Measurements from ENCODE around the gene PPAT. TPM values are rescaled to one million over a fixed set of nuclear protein-coding genes. Genes with fewer than 3 reads are reported as not detected.

PPAT gene
- total RNA-seq, 1 experiment from 2014 or later = 35.9 TPM

DNA sequence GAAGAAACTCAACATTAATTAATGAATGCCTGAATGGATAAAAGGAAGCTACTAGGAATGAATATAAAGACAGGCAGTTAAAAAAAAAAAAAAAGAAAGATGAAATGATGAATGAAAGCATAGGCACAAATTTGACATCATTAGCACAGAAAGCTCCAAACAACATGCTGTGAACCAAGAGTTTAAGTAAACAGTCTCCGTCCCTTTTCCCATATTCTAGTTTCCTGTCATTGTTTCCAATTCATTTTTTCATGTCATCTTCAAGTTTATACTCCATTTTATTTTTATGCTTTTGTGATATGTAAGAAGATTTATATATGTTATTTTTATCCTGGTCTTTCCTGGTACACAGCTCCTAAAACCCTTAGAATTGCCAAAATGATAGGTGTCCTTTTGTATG is 30.4 kb downstream of the PPAT start:
- ChIA-PET POLR2A (ENCODE audit: unreplicated experiment) (interaction anchor here (0.7 kb wide), 1 partner anchor 18 kb away, joined by 7 read pairs; no protein-coding TSS in a partner anchor), CTCF (no interaction called here)
- no peak for TF ChIP-seq EZH2 (IDR thresholded peaks at IDR 0.05; ENCODE audit: low read length, unreplicated experiment)
- TF ChIP-seq CTCF (conservative IDR thresholded peaks at IDR 0.05; ENCODE audit: low read depth, low read length) = no peak
- no peak for TF ChIP-seq EZH2phosphoT487 (IDR thresholded peaks at IDR 0.05; ENCODE audit: borderline replicate concordance, low read length)

GRCh38 chr4:56400560-56400959 is 34.9 kb downstream of the PPAT start:
- Histone ChIP-seq H3K79me2 (ENCODE audit: low read length) (no peaks in the 10 kb centered on the region; the same call in 1 of the 2 replicates), H3K4me3 (ENCODE audit: low read length) (no peak overlapping the region), H3K4me1 (ENCODE audit: insufficient read depth, low read length) (no peaks in the 10 kb centered on the region), H3K27ac (ENCODE audit: low read length) (no peak overlapping the region), H3K27me3 (ENCODE audit: low read length) (no peaks in the 10 kb centered on the region), H4K20me1 (ENCODE audit: low read length) (no peaks in the 10 kb centered on the region), H3K9ac (ENCODE audit: low read length) (no peak overlapping the region), H3F3A (ENCODE audit: low read length, unreplicated experiment) (no peaks in the 10 kb centered on the region), H3K9me2 (replicated peaks; ENCODE audit: low read length) (no peaks in the 10 kb centered on the region), H3K4me2 (ENCODE audit: low read length) (no peak overlapping the region), H3K36me3 (ENCODE audit: low read depth, low read length) (peaks cover 78% of the 10 kb centered on the region), H3K9me3 (ENCODE audit: low read length) (no peaks in the 10 kb centered on the region), H2AFZ (ENCODE audit: low read length) (no peak overlapping the region)
- DNase-seq (no peak), ATAC-seq (no peak)
- CTCF ChIA-PET = no interaction called here
- TF ChIP-seq EZH2phosphoT487 (IDR thresholded peaks at IDR 0.05; ENCODE audit: borderline replicate concordance, low read length) (no peak), CTCF (conservative IDR thresholded peaks at IDR 0.05; ENCODE audit: low read depth, low read length) (no peak), EZH2 (IDR thresholded peaks at IDR 0.05; ENCODE audit: low read length, unreplicated experiment) (no peak)
- intact Hi-C loops (cut with micrococcal nuclease) = no loop called here
- no TSS peak for BruUV-seq (replicated peaks)
- POLR2A ChIA-PET (ENCODE audit: unreplicated experiment) = no interaction called here

More for the DNA sequence above, 30.4 kb downstream of the PPAT start:
- H3K9me2 ChIP-seq (replicated peaks; ENCODE audit: low read length) = no peaks in the 10 kb centered on the region
- H3K4me3 ChIP-seq (ENCODE audit: low read length) = no peak overlapping the region
- H3K4me1 ChIP-seq (ENCODE audit: insufficient read depth, low read length) = peaks cover 9% of the 10 kb centered on the region
- BruUV-seq (replicated peaks) = no TSS peak
- H3F3A ChIP-seq (ENCODE audit: low read length, unreplicated experiment) = peaks cover 4% of the 10 kb centered on the region
- H3K9me3 ChIP-seq (ENCODE audit: low read length) = no peaks in the 10 kb centered on the region
- ATAC-seq (no peak), DNase-seq (no peak)
- H4K20me1 ChIP-seq (ENCODE audit: low read length) = peaks cover 11% of the 10 kb centered on the region; the same call in 1 of the 2 replicates
- H3K4me2 ChIP-seq (ENCODE audit: low read length) = no peak overlapping the region
- H3K36me3 ChIP-seq (ENCODE audit: low read depth, low read length) = peaks cover 62% of the 10 kb centered on the region
- H3K9ac ChIP-seq (ENCODE audit: low read length) = no peak overlapping the region
- H3K79me2 ChIP-seq (ENCODE audit: low read length) = peaks cover 36% of the 10 kb centered on the region
- no peak overlapping the region for H3K27ac ChIP-seq (ENCODE audit: low read length)
- no peaks in the 10 kb centered on the region for H3K27me3 ChIP-seq (ENCODE audit: low read length)
- intact Hi-C loops (cut with micrococcal nuclease) = no loop called here
- H2AFZ ChIP-seq (ENCODE audit: low read length) = no peak overlapping the region

GRCh38 chr4:56391270-56391669 is 44.1 kb downstream of the PPAT start:
- Histone ChIP-seq H3K4me1 (ENCODE audit: insufficient read depth, low read length) (peaks cover 13% of the 10 kb centered on the region), H3K4me2 (ENCODE audit: low read length) (no peak overlapping the region), H3F3A (ENCODE audit: low read length, unreplicated experiment) (no peaks in the 10 kb centered on the region), H3K9me3 (ENCODE audit: low read length) (no peaks in the 10 kb centered on the region), H3K4me3 (ENCODE audit: low read length) (no peak overlapping the region), H3K27ac (ENCODE audit: low read length) (no peak overlapping the region), H4K20me1 (ENCODE audit: low read length) (no peaks in the 10 kb centered on the region), H2AFZ (ENCODE audit: low read length) (no peak overlapping the region), H3K79me2 (ENCODE audit: low read length) (peaks cover 28% of the 10 kb centered on the region), H3K9me2 (replicated peaks; ENCODE audit: low read length) (no peaks in the 10 kb centered on the region), H3K27me3 (ENCODE audit: low read length) (no peaks in the 10 kb centered on the region), H3K36me3 (ENCODE audit: low read depth, low read length) (peaks cover 29% of the 10 kb centered on the region), H3K9ac (ENCODE audit: low read length) (no peak overlapping the region)
- ChIA-PET POLR2A (ENCODE audit: unreplicated experiment) (no interaction called here), CTCF (no interaction called here)
- no peak for TF ChIP-seq EZH2phosphoT487 (IDR thresholded peaks at IDR 0.05; ENCODE audit: borderline replicate concordance, low read length)
- no peak for TF ChIP-seq CTCF (conservative IDR thresholded peaks at IDR 0.05; ENCODE audit: low read depth, low read length)
- TF ChIP-seq EZH2 (IDR thresholded peaks at IDR 0.05; ENCODE audit: low read length, unreplicated experiment) = no peak
- ATAC-seq (no peak), DNase-seq (no peak)
- intact Hi-C loops (cut with micrococcal nuclease) = no loop called here
- BruUV-seq (replicated peaks) = no TSS peak
